HG02870 (cell line): ENCODE measurements around the gene APLP2.
"Not testable (repeated sequence)": the region's sequence is repeated elsewhere in the genome, so short reads cannot be mapped to it uniquely, and the experiment has no call there.

Source experiments
- ATAC-seq: cut with Tn5 transposase; IDR thresholded peaks from one replicate; pipeline ENCODE4 v1.9.1; 2021; ENCODE audit warnings: mild to moderate bottlenecking, moderate library complexity; ENCODE audit not compliant: unreplicated experiment

Gene APLP2

GRCh38 chr11:130164221-130164570 is 94.5 kb downstream of the APLP2 start:
- no peak for ATAC-seq

GRCh38 chr11:130165601-130166456 is 96.1 kb downstream of the APLP2 start:
- ATAC-seq: no peak

GRCh38 chr11:130166457-130166784 is 96.7 kb downstream of the APLP2 start:
- ATAC-seq: peak; percentile 68

GRCh38 chr11:130167146-130167545 is 97.5 kb downstream of the APLP2 start:
- no peak for ATAC-seq

- ATAC-seq: no peak
These were observed 98.4 kb downstream of the APLP2 start for GRCh38 chr11:130168105-130168504.

GRCh38 chr11:130170345-130170744 is 100.7 kb downstream of the APLP2 start:
- no peak for ATAC-seq

- ATAC-seq: no peak
These were observed 101.8 kb downstream of the APLP2 start for GRCh38 chr11:130171534-130171933.

GRCh38 chr11:130172001-130172400 is 102.3 kb downstream of the APLP2 start:
- not testable (repeated sequence) for ATAC-seq

- ATAC-seq: no peak
These were observed 104.9 kb downstream of the APLP2 start for GRCh38 chr11:130174642-130175041.

GRCh38 chr11:130175898-130176297 is 106.2 kb downstream of the APLP2 start:
- ATAC-seq: no peak

GRCh38 chr11:130177782-130178181 is 108.1 kb downstream of the APLP2 start:
- no peak for ATAC-seq

GRCh38 chr11:130178441-130179339 is 109.0 kb downstream of the APLP2 start:
- no peak for ATAC-seq

GRCh38 chr11:130179396-130180306 is 110.0 kb downstream of the APLP2 start:
- no peak for ATAC-seq

- ATAC-seq: peak; percentile 74
These were observed 110.8 kb downstream of the APLP2 start for GRCh38 chr11:130180491-130180890.

- ATAC-seq: peak; percentile 10
These were observed 111.2 kb downstream of the APLP2 start for GRCh38 chr11:130180896-130181294.

GRCh38 chr11:130181295-130182272 is 111.9 kb downstream of the APLP2 start:
- ATAC-seq: no peak

- ATAC-seq: no peak
These were observed 114.3 kb downstream of the APLP2 start for GRCh38 chr11:130183878-130184610.

GRCh38 chr11:130187096-130187495 is 117.4 kb downstream of the APLP2 start:
- no peak for ATAC-seq

- ATAC-seq: no peak
These were observed 118.4 kb downstream of the APLP2 start for GRCh38 chr11:130188047-130188446.
